ENCODE data around the gene ALB. TPM values are rescaled to one million over a fixed set of nuclear protein-coding genes. Genes with fewer than 3 reads are reported as not detected.

The ALB gene
- total and polyA plus RNA-seq, 2 experiments from 2014 or later, result not detected

GRCh38 chr4:73459048-73459421 lies 54.9 kb downstream of the ALB start:
- Histone ChIP-seq H3K79me2 (ENCODE audit: insufficient read depth) (no peaks in the 10 kb centered on the region), H3K9me2 (ENCODE audit: insufficient read depth) (no peaks in the 10 kb centered on the region), H2AFZ (no peak overlapping the region), H4K20me1 (ENCODE audit: insufficient read depth) (no peaks in the 10 kb centered on the region), H3K9ac (no peak overlapping the region), H3K9me3 (ENCODE audit: low read depth) (no peaks in the 10 kb centered on the region), H3K4me3 (no peak overlapping the region), H3K4me2 (ENCODE audit: unreplicated experiment) (no peak overlapping the region), H3K36me3 (ENCODE audit: low read depth) (no peaks in the 10 kb centered on the region), H3F3A (ENCODE audit: insufficient read depth) (no peaks in the 10 kb centered on the region), H3K27ac (no peak overlapping the region), H3K27me3 (replicated peaks; ENCODE audit: insufficient read depth) (0 out of 2 replicates have a peak, but pooled peaks cover 3% of the 10 kb centered on the region), H3K4me1 (ENCODE audit: insufficient read depth) (no peaks in the 10 kb centered on the region)
- no peak for DNase-seq
- in situ Hi-C loops (cut with MboI), result no loop called here
- WGBS, 2 experiments (ENCODE audit: low coverage in 1 of 2, low lambda C conversion rate in 2 of 2, missing lambda C conversion rate in 2 of 2), result 26 to 30% methylated on average over 3 of the region's 3 CpGs
- TF ChIP-seq EZH2phosphoT487 (IDR thresholded peaks at IDR 0.05; ENCODE audit: insufficient read depth, low read depth), result no peak
- no peak for TF ChIP-seq EZH2 (IDR thresholded peaks at IDR 0.05; ENCODE audit: insufficient read depth, poor library complexity, severe bottlenecking)

GRCh38 chr4:73460913-73461522 lies 56.9 kb downstream of the ALB start:
- H3K27ac ChIP-seq, result no peak overlapping the region
- TF ChIP-seq EZH2phosphoT487 (IDR thresholded peaks at IDR 0.05; ENCODE audit: insufficient read depth, low read depth), result no peak
- TF ChIP-seq EZH2 (IDR thresholded peaks at IDR 0.05; ENCODE audit: insufficient read depth, poor library complexity, severe bottlenecking), result no peak
- H3K9me2 ChIP-seq (ENCODE audit: insufficient read depth), result no peaks in the 10 kb centered on the region
- no peaks in the 10 kb centered on the region for H4K20me1 ChIP-seq (ENCODE audit: insufficient read depth)
- WGBS, 2 experiments (ENCODE audit: low coverage in 1 of 2, low lambda C conversion rate in 2 of 2, missing lambda C conversion rate in 2 of 2), result 41 to 71% methylated on average over 3 to 4 of the region's 4 CpGs
- H3K36me3 ChIP-seq (ENCODE audit: low read depth), result no peaks in the 10 kb centered on the region
- H3K9ac ChIP-seq, result no peak overlapping the region
- H3K4me2 ChIP-seq (ENCODE audit: unreplicated experiment), result no peak overlapping the region
- in situ Hi-C loops (cut with MboI), result no loop called here
- no peaks in the 10 kb centered on the region for H3F3A ChIP-seq (ENCODE audit: insufficient read depth)
- no peaks in the 10 kb centered on the region for H3K79me2 ChIP-seq (ENCODE audit: insufficient read depth)
- no peak for DNase-seq
- no peak overlapping the region for H2AFZ ChIP-seq
- H3K4me3 ChIP-seq, result no peak overlapping the region
- peaks cover 4% of the 10 kb centered on the region; the same call in 1 of the 2 replicates for H3K27me3 ChIP-seq (replicated peaks; ENCODE audit: insufficient read depth)
- no peaks in the 10 kb centered on the region for H3K9me3 ChIP-seq (ENCODE audit: low read depth)
- no peaks in the 10 kb centered on the region for H3K4me1 ChIP-seq (ENCODE audit: insufficient read depth)

- no peaks in the 10 kb centered on the region for H3K4me1 ChIP-seq (ENCODE audit: insufficient read depth)
- WGBS, 2 experiments (ENCODE audit: low coverage in 1 of 2, low lambda C conversion rate in 2 of 2, missing lambda C conversion rate in 2 of 2), result 80 to 84% methylated on average over 3 of the region's 3 CpGs
- no peaks in the 10 kb centered on the region for H3K79me2 ChIP-seq (ENCODE audit: insufficient read depth)
- no peaks in the 10 kb centered on the region for H3K9me3 ChIP-seq (ENCODE audit: low read depth)
- H3K27ac ChIP-seq, result no peak overlapping the region
- H3K36me3 ChIP-seq (ENCODE audit: low read depth), result no peaks in the 10 kb centered on the region
- TF ChIP-seq EZH2phosphoT487 (IDR thresholded peaks at IDR 0.05; ENCODE audit: insufficient read depth, low read depth) (no peak), EZH2 (IDR thresholded peaks at IDR 0.05; ENCODE audit: insufficient read depth, poor library complexity, severe bottlenecking) (no peak)
- H3F3A ChIP-seq (ENCODE audit: insufficient read depth), result no peaks in the 10 kb centered on the region
- no peak overlapping the region for H3K4me2 ChIP-seq (ENCODE audit: unreplicated experiment)
- H2AFZ ChIP-seq, result no peak overlapping the region
- H3K4me3 ChIP-seq, result no peak overlapping the region
- no peak for DNase-seq
- no peaks in the 10 kb centered on the region for H3K9me2 ChIP-seq (ENCODE audit: insufficient read depth)
- H4K20me1 ChIP-seq (ENCODE audit: insufficient read depth), result no peaks in the 10 kb centered on the region
- in situ Hi-C loops (cut with MboI), result no loop called here
- peaks cover 24% of the 10 kb centered on the region for H3K27me3 ChIP-seq (replicated peaks; ENCODE audit: insufficient read depth)
- no peak overlapping the region for H3K9ac ChIP-seq
Observed at GRCh38 chr4:73468170-73468569, 64.1 kb downstream of the ALB start.

GRCh38 chr4:73470728-73471127 lies 66.6 kb downstream of the ALB start:
- H3K79me2 ChIP-seq (ENCODE audit: insufficient read depth), result no peaks in the 10 kb centered on the region
- no peaks in the 10 kb centered on the region for H3K9me2 ChIP-seq (ENCODE audit: insufficient read depth)
- no peaks in the 10 kb centered on the region for H3K9me3 ChIP-seq (ENCODE audit: low read depth)
- H3F3A ChIP-seq (ENCODE audit: insufficient read depth), result no peaks in the 10 kb centered on the region
- H3K27me3 ChIP-seq (replicated peaks; ENCODE audit: insufficient read depth), result peaks cover 29% of the 10 kb centered on the region
- in situ Hi-C loops (cut with MboI), result no loop called here
- 28 to 29% methylated on average over 1 of the region's 1 CpG for WGBS, 2 experiments (ENCODE audit: low coverage in 1 of 2, low lambda C conversion rate in 2 of 2, missing lambda C conversion rate in 2 of 2)
- H4K20me1 ChIP-seq (ENCODE audit: insufficient read depth), result no peaks in the 10 kb centered on the region
- H3K36me3 ChIP-seq (ENCODE audit: low read depth), result no peaks in the 10 kb centered on the region
- no peak overlapping the region for H3K9ac ChIP-seq
- TF ChIP-seq EZH2phosphoT487 (IDR thresholded peaks at IDR 0.05; ENCODE audit: insufficient read depth, low read depth) (no peak), EZH2 (IDR thresholded peaks at IDR 0.05; ENCODE audit: insufficient read depth, poor library complexity, severe bottlenecking) (no peak)
- no peaks in the 10 kb centered on the region for H3K4me1 ChIP-seq (ENCODE audit: insufficient read depth)
- DNase-seq, result no peak
- H3K27ac ChIP-seq, result no peak overlapping the region
- no peak overlapping the region for H3K4me2 ChIP-seq (ENCODE audit: unreplicated experiment)
- H3K4me3 ChIP-seq, result no peak overlapping the region
- H2AFZ ChIP-seq, result no peak overlapping the region

Other genes starting within 250 kb of the ALB start
- gene ANKRD17, start 145.5 kb upstream of the ALB start, total RNA-seq (2014; rRNA removed; shearing (Covaris generic)), result 34.8 and 61.0 TPM in 2 replicates
- 22.2 and 22.7 TPM in 2 replicates for gene ANKRD17, start 145.5 kb upstream of the ALB start, polyA plus RNA-seq (2016; fragmentation: Nextera tagmentation; extraction: Ambion mirVana)
- gene AFP, start 31.9 kb downstream of the ALB start, total RNA-seq (2014; rRNA removed; shearing (Covaris generic)), result not detected in 2 replicates
- 0.96 and 0.98 TPM in 2 replicates for gene AFP, start 31.9 kb downstream of the ALB start, polyA plus RNA-seq (2016; fragmentation: Nextera tagmentation; extraction: Ambion mirVana)
- gene AFM, start 77.5 kb downstream of the ALB start, total RNA-seq (2014; rRNA removed; shearing (Covaris generic)), result not detected in 2 replicates
- not detected in 2 replicates for gene AFM, start 77.5 kb downstream of the ALB start, polyA plus RNA-seq (2016; fragmentation: Nextera tagmentation; extraction: Ambion mirVana)
- not detected in 2 replicates for gene RASSF6, start 216.1 kb downstream of the ALB start, total RNA-seq (2014; rRNA removed; shearing (Covaris generic))
- gene RASSF6, start 216.1 kb downstream of the ALB start, polyA plus RNA-seq (2016; fragmentation: Nextera tagmentation; extraction: Ambion mirVana), result not detected in 2 replicates